HG03280 (cell line): Measurements from ENCODE around the gene PPP2R3A.
A peak's percentile ranks its signal among the peaks of the same experiment; 100 is the strongest.
"Not testable (repeated sequence)": the region's sequence is repeated elsewhere in the genome, so short reads cannot be mapped to it uniquely, and the experiment has no call there.

Source experiments
- ATAC-seq: cut with Tn5 transposase; IDR thresholded peaks from one replicate; pipeline ENCODE4 v1.9.1; 2021; ENCODE audit warnings: mild to moderate bottlenecking, moderate library complexity; ENCODE audit not compliant: unreplicated experiment

The PPP2R3A gene

GRCh38 chr3:136083641-136084382 is 118.3 kb downstream of the PPP2R3A start:
- ATAC-seq, result not testable (repeated sequence)

GRCh38 chr3:136085067-136085466 is 119.5 kb downstream of the PPP2R3A start:
- ATAC-seq, result not testable (repeated sequence)

- ATAC-seq, result no peak
These were observed 128.2 kb downstream of the PPP2R3A start for GRCh38 chr3:136093771-136094170.

GRCh38 chr3:136105044-136105443 is 139.5 kb downstream of the PPP2R3A start:
- ATAC-seq, result no peak

GRCh38 chr3:136106101-136106500 is 140.6 kb downstream of the PPP2R3A start:
- no peak for ATAC-seq

DNA sequence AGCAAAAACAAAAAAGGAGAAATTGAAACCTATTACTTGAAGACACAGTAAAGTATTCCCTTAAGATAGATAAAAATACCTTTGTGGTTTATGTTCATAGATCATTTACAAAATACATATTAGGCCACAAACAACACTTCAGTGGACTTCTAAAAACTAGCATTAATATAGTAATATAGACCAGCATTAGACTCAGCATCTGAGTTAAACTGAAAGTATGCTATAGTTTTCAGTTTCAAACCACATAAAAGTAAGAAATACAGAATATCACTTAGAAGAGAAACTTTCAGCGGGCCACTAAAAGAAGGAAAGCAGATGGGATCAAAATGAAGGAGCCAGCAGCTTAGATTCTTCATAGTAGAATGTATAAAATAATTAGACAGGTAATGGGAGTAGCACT is 144.0 kb downstream of the PPP2R3A start:
- ATAC-seq, result peak; percentile 92

GRCh38 chr3:136110481-136110880 is 145.0 kb downstream of the PPP2R3A start:
- no peak for ATAC-seq

DNA sequence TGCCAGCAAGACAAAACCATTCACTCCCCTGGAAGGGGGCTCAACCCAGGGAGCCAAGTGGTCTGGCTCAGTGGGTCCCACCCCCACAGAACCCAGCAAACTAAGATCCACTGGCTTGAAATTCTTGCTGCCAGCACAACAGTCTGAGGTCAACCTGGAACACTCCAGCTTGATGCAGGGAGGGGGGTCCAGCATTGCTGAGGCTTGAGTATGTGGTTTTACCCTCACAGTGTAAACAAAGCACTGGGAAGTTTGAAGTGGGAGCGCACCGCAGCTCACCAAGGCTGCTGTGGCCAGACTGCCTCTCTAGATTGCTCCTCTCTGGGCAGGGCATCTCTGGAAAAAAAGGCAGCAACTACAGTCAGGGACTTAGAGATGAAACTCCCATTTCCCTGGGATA is 148.9 kb downstream of the PPP2R3A start:
- no peak for ATAC-seq

DNA sequence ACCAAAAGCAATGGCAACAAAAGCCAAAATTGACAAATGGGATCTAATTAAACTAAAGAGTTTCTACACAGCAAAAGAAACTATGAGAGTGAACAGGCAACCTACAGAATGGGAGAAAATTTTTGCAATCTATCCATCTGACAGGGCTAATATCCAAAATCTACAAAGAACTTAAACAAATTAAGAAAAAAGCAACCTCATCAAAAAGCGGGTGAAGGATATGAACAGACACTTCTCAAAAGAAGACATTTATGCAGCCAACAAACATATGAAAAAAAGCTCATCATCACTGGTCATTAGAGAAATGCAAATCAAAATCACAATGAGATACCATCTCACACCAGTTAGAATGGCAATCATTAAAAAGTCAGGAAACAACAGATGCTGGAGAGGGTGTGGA is 153.8 kb downstream of the PPP2R3A start:
- ATAC-seq, result not testable (repeated sequence)

DNA sequence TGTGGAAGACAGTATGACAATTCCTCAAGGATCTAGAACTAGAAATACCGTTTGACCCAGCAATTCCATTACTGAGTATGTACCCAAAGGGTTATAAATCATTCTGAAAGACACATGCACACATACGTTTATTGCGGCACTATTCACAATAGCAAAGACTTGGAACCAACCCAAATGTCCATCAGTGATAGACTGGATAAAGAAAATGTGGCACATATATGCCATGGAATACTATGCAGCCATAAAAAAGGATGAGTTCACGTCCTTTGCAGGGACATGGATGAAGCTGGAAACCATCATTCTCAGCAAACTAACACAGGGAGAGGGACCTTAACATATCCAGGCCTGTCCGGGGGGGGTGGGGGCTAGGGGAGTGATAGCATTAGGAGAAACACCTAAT is 154.3 kb downstream of the PPP2R3A start:
- ATAC-seq, result not testable (repeated sequence)

GRCh38 chr3:136120373-136121348 is 155.1 kb downstream of the PPP2R3A start:
- ATAC-seq, result no peak

DNA sequence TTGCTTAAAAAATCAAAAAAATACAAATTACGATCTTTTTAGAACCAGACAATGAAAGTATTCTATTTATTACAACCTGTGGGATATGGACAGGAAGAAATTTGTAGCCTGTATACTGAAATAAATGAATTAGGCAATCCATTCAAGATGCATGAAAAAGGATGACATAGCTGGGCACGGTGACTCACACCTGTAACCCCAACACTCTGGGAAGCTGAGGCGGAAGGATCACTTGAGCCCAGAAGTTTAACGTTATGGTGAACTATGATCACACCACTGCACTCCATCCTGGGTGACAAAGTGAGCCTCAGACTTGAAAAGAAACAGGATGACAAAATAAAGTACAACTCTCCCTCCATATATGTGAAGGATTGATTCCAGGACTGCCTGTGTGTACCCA is 156.5 kb downstream of the PPP2R3A start:
- no peak for ATAC-seq

DNA sequence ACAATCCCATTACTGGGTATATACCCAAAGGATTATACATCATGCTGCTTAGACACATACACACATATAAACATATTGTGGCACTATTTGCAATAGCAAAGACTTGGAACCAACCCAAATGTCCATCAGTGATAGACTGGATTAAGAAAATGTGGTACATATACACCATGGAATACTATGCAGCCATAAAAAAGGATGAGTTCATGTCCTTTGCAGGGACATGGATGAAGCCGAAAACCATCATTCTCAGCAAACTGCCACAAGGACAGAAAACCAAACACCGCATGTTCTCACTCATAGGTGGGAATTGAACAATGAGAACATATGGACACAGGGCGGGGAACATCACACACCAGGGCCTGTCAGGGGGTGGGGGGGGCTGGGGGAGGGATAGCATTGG is 166.1 kb downstream of the PPP2R3A start:
- not testable (repeated sequence) for ATAC-seq

DNA sequence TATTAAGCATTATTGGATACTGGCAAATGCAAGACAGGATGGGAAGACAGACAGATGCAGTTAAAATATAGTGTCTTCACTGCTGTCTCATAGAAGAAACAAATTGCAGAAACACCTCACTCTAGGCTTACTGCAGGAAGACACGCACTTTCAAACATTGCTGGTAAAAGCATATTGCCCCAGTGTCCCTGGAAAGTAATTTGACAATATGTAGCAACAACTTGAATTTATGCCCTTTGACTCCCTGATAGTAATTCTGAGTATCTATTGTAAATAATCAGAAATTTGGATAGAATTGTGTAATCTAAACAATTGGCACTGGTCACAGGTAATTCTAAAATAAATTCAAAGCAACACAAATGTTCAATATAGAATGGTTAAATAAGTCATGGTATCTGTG is 168.6 kb downstream of the PPP2R3A start:
- ATAC-seq, result no peak

- ATAC-seq, result no peak
These were observed 169.7 kb downstream of the PPP2R3A start for GRCh38 chr3:136135039-136135802.

DNA sequence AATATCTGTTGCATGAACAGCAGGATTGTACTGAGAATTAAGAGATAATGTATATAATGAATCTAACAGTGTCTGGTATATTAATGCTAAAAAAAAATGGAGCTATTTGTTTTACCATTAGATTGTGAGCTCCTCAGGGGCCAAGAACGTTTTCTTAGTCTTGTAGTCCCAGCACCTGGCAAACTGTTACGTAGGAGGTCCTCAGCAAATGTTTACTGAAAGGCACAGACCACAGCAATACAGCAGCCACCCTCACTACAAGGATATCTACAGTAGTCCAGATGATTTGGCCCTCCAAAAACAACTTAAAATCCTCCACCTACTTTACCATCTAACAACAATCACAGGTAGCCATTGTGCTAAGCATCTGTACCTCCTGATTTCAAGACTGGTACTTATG is 170.9 kb downstream of the PPP2R3A start:
- ATAC-seq, result no peak

DNA sequence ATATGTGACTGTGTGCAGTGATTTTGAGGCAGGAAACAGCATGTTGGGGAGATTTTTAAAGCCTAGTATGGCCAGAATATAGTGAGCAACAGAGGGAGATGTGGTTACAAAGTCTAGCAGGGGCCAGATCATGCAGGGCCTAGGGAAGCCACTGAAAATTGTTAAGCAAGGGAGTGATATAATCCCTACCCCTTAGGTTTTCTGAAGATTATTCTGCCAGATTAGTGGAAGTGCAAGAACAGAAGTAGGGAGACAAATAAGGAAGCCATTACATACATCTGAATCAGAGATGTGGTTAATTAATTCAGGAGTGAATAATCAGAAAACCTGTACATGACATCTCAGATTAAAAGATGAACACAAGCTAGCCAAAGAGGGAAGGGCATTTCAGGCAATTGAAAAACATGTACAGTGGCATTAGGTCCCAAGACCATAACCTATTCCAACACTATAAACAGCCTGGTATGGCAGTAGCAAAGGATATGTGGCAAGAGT is 175.8 kb downstream of the PPP2R3A start:
- no peak for ATAC-seq

GRCh38 chr3:136141891-136142290 is 176.4 kb downstream of the PPP2R3A start:
- no peak for ATAC-seq

DNA sequence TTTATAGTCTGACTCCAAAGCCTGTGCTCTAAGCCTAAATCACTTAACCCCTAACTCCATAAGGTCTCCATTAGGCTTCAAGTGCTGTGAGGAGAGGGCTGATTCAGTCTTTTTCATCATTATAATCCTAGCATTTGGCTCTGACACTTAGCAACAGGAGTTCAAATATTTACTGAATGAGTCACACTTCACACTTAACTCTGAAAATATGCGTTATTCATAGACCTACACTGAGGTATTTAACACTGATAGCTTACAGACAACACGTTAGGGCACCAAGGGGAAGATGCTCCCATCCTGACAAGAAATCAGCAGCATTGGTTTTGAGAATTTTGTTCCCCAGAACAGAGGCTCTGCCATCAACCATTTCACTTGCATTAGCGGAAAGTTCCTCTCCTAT is 177.1 kb downstream of the PPP2R3A start:
- no peak for ATAC-seq

GRCh38 chr3:136144397-136144796 is 178.9 kb downstream of the PPP2R3A start:
- not testable (repeated sequence) for ATAC-seq
